Measurements from ENCODE around the gene ARSA.
"Not testable (repeated sequence)": the region's sequence is repeated elsewhere in the genome, so short reads cannot be mapped to it uniquely, and the experiment has no call there.

The ARSA gene

DNA sequence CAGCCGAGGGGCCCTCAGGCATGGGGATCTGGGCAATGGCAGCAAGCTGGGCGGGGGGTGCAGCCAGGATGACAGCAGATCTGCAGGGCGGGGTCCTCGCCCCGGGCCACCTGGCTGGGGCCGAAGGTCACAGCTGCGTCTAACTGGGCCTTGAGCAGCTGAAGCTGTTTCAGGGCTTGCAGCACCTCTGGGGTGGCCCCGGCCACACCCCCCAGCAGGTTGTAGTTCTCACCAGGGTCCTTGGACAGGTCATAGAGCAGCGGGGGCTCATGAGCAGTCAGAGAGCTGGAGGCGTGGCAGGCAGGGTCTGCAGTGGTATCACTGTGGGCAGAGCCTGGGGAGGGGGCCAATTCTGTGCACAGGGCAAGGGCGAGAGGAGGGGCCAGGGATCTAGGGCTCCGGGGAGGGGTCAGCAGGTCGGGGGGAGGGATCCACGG lies 2.8 kb downstream of the ARSA start:
- ATAC-seq (replicated peaks; ENCODE audit: extremely low read depth, poor library complexity, severe bottlenecking) (no peak), DNase-seq (ENCODE audit: low spot score in 2 of 2) (peak in 1 of 2 donors; percentile 9)
- H3K4me1 Mint-ChIP-seq, result peaks cover 49% of the 10 kb centered on the region
- H3K27ac Mint-ChIP-seq (ENCODE audit: low read depth), result no peak overlapping the region
- no peaks in the 10 kb centered on the region for H3K9me3 Mint-ChIP-seq
- peak overlapping the region; percentile 19 for H3K4me3 Mint-ChIP-seq
- H3K36me3 Mint-ChIP-seq (ENCODE audit: insufficient read depth), result peaks cover 16% of the 10 kb centered on the region
- H3K27me3 Mint-ChIP-seq, result no peaks in the 10 kb centered on the region

DNA sequence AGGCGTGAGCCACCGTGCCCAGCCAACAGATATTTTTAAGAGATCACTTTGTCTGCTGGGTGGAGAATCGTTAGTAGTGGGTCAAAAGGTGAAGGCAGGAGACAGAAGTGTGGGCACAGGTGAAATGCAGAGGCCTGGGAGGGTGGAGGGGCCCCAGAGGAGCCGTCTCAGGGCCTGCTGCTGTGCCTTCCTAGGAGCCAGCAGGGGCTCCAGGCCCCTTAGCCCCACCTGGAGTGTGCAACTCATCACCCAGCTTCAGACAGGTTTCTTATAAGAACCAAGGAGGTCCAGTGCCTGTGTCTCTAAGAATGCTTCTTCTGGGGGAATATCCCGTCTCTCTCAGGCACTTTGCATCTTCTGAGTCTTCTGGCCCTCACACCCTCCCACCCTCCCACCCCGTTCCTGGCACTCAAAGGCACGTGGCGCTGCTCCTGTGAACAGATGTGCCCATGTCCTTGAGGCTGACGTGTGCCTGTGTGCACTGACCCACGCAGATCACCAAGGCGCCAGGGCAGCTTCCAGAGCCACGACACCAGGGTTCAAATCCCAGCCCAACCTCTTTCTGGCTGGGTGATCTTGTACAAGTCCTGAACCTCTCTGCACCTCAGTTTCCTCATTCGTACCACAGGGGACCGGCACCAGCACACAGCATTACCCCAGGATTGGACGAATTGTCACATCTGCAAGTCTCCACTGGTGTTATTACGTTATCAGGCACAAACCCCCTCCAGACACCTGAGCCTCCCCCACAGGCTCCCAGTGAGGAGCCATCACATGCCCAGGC lies 3.4 kb downstream of the ARSA start:
- Mint-ChIP-seq H3K36me3 (ENCODE audit: insufficient read depth) (peaks cover 15% of the 10 kb centered on the region), H3K4me1 (peaks cover 45% of the 10 kb centered on the region), H3K9me3 (no peaks in the 10 kb centered on the region), H3K27me3 (no peaks in the 10 kb centered on the region), H3K27ac (ENCODE audit: low read depth) (no peak overlapping the region), H3K4me3 (peak overlapping the region; percentile 19)
- ATAC-seq (replicated peaks; ENCODE audit: extremely low read depth, poor library complexity, severe bottlenecking), result no peak
- DNase-seq (ENCODE audit: low spot score in 2 of 2), result peak in 1 of 2 donors; percentile 8

DNA sequence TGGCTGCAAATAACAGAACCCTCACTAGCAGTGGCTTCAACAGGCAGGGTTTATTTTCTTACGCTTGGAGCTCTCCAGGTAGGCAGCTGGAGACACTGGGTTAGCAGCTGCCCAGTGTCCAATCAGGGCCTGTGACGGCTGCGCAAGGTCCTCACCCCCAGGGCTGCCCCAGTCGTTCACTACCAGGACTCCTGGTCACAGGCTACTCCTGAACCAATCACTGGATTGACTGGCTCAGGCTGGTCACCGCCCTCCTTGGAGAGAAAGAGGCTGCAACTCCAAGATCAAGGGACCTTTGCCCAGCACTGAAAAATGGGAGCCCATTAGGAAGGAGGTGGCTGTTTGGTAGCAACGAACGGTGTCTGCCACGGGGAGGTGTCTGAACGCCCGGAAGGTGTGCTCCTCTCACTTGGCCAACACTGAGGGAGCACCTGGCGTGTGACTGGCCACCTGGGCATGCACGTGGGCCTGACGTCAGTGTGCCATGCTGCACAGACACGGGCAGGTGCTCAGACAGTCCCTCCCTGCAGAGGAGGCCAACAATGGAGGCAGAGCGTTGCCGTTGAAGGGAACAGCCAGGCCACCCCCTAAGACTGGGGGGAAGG lies 5.1 kb downstream of the ARSA start:
- H3K36me3 Mint-ChIP-seq (ENCODE audit: insufficient read depth), result peaks cover 9% of the 10 kb centered on the region
- peak overlapping the region; percentile 83 for H3K4me3 Mint-ChIP-seq
- peak overlapping the region; percentile 90 for H3K27ac Mint-ChIP-seq (ENCODE audit: low read depth)
- no peak for ATAC-seq (replicated peaks; ENCODE audit: extremely low read depth, poor library complexity, severe bottlenecking)
- peaks cover 36% of the 10 kb centered on the region for H3K4me1 Mint-ChIP-seq
- no peak for DNase-seq (ENCODE audit: low spot score in 2 of 2)
- no peaks in the 10 kb centered on the region for H3K9me3 Mint-ChIP-seq
- H3K27me3 Mint-ChIP-seq, result no peaks in the 10 kb centered on the region

DNA sequence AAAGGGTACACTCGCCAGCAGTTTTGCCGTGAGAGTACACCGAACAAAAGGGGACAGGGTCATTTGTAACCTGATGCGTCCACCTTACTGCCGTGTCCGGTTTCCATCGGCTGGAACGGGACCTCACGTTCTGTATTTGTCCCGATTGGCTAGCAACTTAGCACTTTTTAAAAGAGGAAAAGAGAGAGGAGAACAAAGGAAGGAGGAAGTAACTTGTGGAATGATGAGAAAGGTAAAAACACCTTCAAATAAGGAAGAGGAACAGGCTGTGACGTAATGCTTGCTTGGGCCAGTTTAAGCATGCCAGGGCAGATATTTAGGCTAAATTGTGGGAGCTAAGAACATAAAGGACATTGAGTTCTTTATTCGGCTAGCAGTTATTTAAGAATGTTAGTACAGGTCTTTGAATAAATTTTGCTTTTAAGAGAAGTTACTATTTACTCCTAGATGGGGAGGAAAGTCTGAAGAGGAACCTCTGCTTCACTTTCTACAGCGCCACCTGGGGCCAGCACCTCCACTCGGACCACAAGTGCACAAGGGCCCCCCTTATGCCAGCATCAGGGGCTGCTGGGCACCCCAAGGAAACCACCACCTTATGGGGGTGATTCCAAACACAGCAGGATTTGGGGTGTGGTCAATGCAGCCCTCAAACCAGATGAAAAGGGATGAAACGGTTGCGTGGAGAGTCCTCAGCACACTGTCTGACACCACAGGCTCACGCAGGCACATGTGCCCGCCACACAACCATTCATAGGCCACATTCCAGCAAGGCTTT lies 5.8 kb downstream of the ARSA start:
- no peaks in the 10 kb centered on the region for H3K27me3 Mint-ChIP-seq
- H3K4me1 Mint-ChIP-seq, result peaks cover 36% of the 10 kb centered on the region
- H3K27ac Mint-ChIP-seq (ENCODE audit: low read depth), result peak overlapping the region; percentile 90
- H3K9me3 Mint-ChIP-seq, result no peaks in the 10 kb centered on the region
- peak overlapping the region; percentile 83 for H3K4me3 Mint-ChIP-seq
- peaks cover 5% of the 10 kb centered on the region for H3K36me3 Mint-ChIP-seq (ENCODE audit: insufficient read depth)
- DNase-seq (ENCODE audit: low spot score in 2 of 2) (peak in 1 of 2 donors; percentile 25), ATAC-seq (replicated peaks; ENCODE audit: extremely low read depth, poor library complexity, severe bottlenecking) (no peak)

DNA sequence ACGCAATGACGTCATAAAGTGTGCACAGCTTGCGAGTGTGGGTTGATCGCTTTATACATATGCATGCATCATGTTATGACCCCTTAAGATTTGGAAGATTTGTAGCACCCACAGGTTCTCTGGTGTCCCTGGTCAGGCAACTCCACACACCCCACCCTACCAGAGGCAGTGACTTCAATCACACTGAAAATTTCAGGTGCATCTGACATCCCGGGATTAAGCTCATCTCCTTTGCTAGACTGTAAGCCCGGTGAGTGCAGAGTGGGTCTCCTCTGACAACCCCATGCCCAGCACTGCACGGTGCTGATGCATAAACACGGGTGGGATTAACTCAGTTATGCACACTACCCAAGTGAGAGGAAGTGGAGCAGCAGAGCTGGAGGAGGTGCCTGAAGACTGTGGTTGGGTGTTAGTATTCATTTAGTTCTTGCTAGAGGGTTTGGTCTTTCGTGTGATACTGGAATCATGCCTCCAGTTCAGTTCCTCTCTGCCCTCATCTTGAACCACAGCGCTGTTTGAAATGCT lies 6.5 kb downstream of the ARSA start:
- Mint-ChIP-seq H3K9me3 (no peaks in the 10 kb centered on the region), H3K36me3 (ENCODE audit: insufficient read depth) (peaks cover 5% of the 10 kb centered on the region), H3K4me3 (peak overlapping the region; percentile 83), H3K4me1 (peaks cover 32% of the 10 kb centered on the region), H3K27ac (ENCODE audit: low read depth) (peak overlapping the region; percentile 90), H3K27me3 (no peaks in the 10 kb centered on the region)
- DNase-seq (ENCODE audit: low spot score in 2 of 2) (peak; percentile 27 to 55), ATAC-seq (replicated peaks; ENCODE audit: extremely low read depth, poor library complexity, severe bottlenecking) (peak; percentile 62)

DNA sequence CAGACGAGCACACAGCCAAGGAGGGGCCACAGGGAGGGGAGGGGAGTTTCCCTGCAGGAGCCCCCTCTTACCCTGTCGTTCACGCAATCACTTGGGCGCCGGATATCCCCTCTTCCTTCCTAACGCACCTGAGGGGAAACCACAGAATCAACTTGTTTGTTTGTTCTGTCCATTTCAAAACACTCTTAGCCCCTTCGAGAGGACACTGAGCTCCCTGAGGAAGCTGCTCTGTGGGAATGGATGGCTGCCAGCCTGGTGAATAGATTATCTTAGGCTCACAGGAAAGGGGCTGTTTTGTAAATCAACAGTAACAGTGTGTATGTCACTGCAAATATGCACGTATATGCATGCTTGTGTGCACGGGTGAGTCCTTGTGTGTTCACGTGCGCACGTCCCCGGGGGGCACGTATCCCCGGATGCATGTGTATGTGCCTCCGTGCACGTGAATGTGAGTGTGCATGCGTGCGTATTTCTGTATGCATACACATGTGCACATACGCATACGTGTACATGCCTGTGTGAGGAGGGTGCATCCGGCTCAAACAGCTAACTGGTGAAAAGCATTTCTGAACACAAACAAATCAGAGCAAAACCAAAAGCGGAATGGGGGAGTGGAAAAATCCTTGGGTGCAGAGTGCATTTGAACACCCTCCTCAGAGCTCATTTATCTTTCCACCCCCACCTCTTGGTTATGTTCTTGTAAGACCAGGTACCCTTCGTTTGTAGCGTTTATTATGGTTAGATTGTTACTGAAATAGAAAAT lies 7.2 kb downstream of the ARSA start:
- DNase-seq (ENCODE audit: low spot score in 2 of 2), result peak; percentile 57 to 70
- peak overlapping the region; percentile 90 for H3K27ac Mint-ChIP-seq (ENCODE audit: low read depth)
- H3K27me3 Mint-ChIP-seq, result no peaks in the 10 kb centered on the region
- H3K36me3 Mint-ChIP-seq (ENCODE audit: insufficient read depth), result peaks cover 5% of the 10 kb centered on the region
- peak overlapping the region; percentile 83 for H3K4me3 Mint-ChIP-seq
- peaks cover 30% of the 10 kb centered on the region for H3K4me1 Mint-ChIP-seq
- H3K9me3 Mint-ChIP-seq, result no peaks in the 10 kb centered on the region
- ATAC-seq (replicated peaks; ENCODE audit: extremely low read depth, poor library complexity, severe bottlenecking), result peak; percentile 69

DNA sequence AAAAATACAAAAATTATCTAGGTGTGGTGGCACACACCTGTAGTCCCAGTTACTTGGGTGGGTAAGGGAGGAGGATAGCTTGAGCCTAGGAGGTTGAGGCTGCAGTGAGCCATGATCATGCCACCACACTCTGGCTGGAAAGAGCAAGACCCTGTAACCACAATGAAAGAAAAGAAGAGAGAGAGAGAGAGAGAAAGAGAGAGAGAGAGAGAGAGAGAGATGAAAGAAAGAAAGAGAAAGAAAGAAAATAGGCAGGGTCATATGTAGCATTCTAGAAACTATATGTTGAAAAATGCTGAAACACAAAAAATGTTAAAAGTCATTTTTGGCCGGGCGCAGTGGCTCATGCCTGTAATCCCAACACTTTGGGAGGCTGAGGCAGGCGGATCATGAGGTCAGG lies 13.7 kb downstream of the ARSA start:
- Mint-ChIP-seq H3K27me3 (peaks cover 27% of the 10 kb centered on the region), H3K4me1 (peaks cover 16% of the 10 kb centered on the region)
- not testable (repeated sequence) for H3K9me3 Mint-ChIP-seq; DNase-seq (ENCODE audit: low spot score in 2 of 2); H3K27ac Mint-ChIP-seq (ENCODE audit: low read depth); ATAC-seq (replicated peaks; ENCODE audit: extremely low read depth, poor library complexity, severe bottlenecking); H3K36me3 Mint-ChIP-seq (ENCODE audit: insufficient read depth); H3K4me3 Mint-ChIP-seq

DNA sequence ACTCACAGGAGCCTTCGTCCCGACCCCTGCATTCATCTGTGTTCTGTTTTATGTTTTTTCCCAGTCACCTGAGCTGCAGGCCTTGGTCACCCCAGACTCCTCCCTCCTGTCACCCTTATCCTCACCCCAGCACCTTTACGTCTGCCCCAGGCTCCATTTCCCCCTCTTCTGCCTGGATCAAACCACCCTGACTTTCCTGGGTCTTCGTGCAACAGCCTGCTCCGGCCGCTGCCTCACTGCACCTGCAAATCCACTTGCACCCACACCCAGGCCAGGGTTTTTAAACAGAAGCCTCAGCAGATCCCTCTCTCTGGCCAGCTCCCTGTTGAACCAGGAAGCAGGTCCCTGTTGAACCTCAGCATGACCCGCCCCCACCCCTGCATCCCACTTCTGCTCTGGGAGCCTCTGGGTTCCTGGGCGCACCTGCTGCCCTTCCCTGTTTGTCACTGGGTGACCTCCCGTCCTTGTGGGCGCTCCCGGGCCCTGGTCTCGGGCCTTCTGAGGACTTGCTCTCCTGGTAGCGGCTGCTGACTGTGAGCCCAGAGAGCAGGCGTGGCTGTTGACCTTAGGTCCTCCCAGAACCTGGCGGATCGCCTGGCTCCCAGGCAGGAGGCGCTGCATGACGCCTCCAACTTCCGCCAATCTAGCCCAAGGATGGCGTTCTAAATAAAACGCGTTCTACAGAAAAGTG lies 14.5 kb downstream of the ARSA start:
- H3K9me3 Mint-ChIP-seq, result no peaks in the 10 kb centered on the region
- ATAC-seq (replicated peaks; ENCODE audit: extremely low read depth, poor library complexity, severe bottlenecking) (no peak), DNase-seq (ENCODE audit: low spot score in 2 of 2) (no peak)
- H3K4me3 Mint-ChIP-seq, result no peak overlapping the region
- H3K27ac Mint-ChIP-seq (ENCODE audit: low read depth), result no peak overlapping the region
- no peaks in the 10 kb centered on the region for H3K36me3 Mint-ChIP-seq (ENCODE audit: insufficient read depth)
- H3K4me1 Mint-ChIP-seq, result peaks cover 16% of the 10 kb centered on the region
- H3K27me3 Mint-ChIP-seq, result peaks cover 32% of the 10 kb centered on the region

DNA sequence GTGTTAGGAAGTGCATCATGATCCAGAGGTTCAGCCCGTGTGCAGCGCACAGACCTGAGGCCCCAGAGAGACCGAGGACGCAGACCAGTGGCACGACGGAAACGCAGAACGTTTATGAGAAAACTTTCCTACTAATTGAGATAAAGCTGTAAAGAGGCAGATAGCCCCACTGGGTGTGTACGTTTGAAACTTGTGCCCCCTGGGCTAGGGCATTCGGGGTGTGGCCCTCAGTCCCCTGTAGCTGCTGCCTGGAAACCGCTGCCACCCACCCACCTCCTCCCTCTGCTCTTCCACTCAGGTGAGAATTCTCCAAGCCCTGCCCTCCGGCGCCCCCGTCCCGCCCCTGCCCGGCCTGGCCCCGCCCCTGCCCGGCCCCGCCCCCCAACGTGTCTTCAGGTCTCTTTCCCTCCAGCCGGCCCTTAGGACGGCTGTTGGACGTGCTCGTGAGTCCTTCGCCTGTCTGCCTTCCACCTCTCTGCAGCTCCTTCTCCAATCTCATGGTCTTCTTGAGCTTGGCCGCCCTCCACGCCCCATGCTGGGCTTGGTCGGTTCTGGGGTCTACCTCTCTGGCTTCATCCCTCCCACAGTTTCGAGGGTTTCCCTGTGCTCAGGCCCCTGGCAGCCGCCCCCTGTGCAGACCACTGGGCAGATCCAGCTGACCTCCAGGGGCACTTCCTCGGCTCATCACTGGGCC lies 15.3 kb downstream of the ARSA start:
- Mint-ChIP-seq H3K9me3 (no peaks in the 10 kb centered on the region), H3K27me3 (peaks cover 35% of the 10 kb centered on the region), H3K27ac (ENCODE audit: low read depth) (no peak overlapping the region), H3K4me3 (no peak overlapping the region), H3K36me3 (ENCODE audit: insufficient read depth) (no peaks in the 10 kb centered on the region), H3K4me1 (peaks cover 16% of the 10 kb centered on the region)
- DNase-seq (ENCODE audit: low spot score in 2 of 2) (no peak), ATAC-seq (replicated peaks; ENCODE audit: extremely low read depth, poor library complexity, severe bottlenecking) (no peak)

DNA sequence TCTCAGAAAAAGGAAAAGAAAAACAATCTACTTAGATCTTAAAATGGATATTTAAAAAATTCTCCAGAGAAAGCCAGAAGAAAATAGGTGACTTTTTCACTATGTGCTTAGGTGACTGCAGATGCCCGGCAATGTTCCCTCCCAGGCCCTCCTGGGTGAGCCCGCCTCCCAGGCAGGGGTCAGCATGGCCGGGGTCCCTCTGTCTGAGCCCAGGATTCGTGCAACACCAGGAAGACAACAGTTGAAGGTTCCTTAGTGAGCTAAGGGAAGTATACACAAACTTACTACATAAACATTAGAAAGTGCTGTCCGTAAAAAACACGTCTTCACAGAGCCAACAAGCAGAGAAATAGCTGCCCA lies 15.8 kb downstream of the ARSA start:
- DNase-seq (ENCODE audit: low spot score in 2 of 2), result no peak

DNA sequence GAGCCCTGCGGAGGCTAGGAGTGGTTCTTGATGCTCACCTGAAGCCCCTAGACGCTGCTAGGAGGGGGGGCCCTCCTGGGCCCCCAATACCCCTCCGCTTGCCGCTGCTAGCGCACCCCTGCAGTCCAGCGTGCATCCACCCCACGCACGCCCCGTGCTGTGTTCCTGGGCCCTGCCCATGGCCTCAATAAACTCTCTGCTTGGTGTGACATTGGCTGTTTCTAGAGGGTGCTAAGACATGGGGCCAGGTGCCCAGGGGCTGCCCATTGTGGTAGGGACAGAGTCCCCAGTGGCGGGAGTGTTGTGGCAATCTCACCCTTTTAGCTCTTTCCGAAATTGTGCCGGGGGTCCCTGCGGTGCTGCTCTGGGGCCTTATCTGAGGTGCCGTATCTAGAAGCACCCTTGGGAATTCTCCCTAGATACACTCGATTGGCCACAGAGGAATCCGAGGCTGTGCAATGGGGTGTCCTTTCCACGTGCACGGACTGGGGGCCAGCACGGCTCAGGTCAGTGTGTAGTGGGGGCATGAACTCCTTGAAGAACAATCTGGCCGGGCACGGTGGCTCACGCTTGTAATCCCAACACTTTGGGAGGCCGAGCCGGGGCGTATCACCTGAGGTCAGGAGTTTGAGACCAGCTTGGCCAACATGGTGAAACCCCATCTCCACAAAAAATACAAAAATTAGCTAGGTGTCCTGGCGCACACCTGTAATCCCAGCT lies 16.5 kb downstream of the ARSA start:
- Mint-ChIP-seq H3K27me3 (peaks cover 47% of the 10 kb centered on the region), H3K4me3 (no peak overlapping the region), H3K4me1 (peaks cover 16% of the 10 kb centered on the region), H3K36me3 (ENCODE audit: insufficient read depth) (no peaks in the 10 kb centered on the region), H3K27ac (ENCODE audit: low read depth) (no peak overlapping the region), H3K9me3 (no peaks in the 10 kb centered on the region)
- ATAC-seq (replicated peaks; ENCODE audit: extremely low read depth, poor library complexity, severe bottlenecking) (no peak), DNase-seq (ENCODE audit: low spot score in 2 of 2) (no peak)

More for the DNA sequence above, 15.8 kb downstream of the ARSA start:
- peaks cover 40% of the 10 kb centered on the region for H3K27me3 Mint-ChIP-seq
- no peak overlapping the region for H3K4me3 Mint-ChIP-seq
- peaks cover 16% of the 10 kb centered on the region for H3K4me1 Mint-ChIP-seq
- ATAC-seq (replicated peaks; ENCODE audit: extremely low read depth, poor library complexity, severe bottlenecking), result no peak
- no peak overlapping the region for H3K27ac Mint-ChIP-seq (ENCODE audit: low read depth)
- no peaks in the 10 kb centered on the region for H3K36me3 Mint-ChIP-seq (ENCODE audit: insufficient read depth)
- H3K9me3 Mint-ChIP-seq, result no peaks in the 10 kb centered on the region
